Mesenchymal stem cell (in vitro differentiated cells and primary cell): ENCODE data around the gene LMO4.

Experiments used
- DNase-seq: peaks from one replicate; pipeline ENCODE4 v3.0.0-alpha.2; 2013
- H2AFZ ChIP-seq: one replicate; pipeline ENCODE4 v1.6.1; 2013; ENCODE audit warnings: low read depth, mild to moderate bottlenecking, control low read depth, inconsistent platforms, low read length, moderate library complexity
- H2AK5ac ChIP-seq: 2 replicates; pipeline ENCODE4 v1.6.1; 2013; ENCODE audit warnings: low read length, moderate library complexity, mild to moderate bottlenecking, inconsistent platforms; ENCODE audit not compliant: severe bottlenecking
- H2BK120ac ChIP-seq: one replicate; pipeline ENCODE4 v1.6.1; 2013; ENCODE audit warnings: low read depth, mild to moderate bottlenecking, inconsistent platforms, low read length, moderate library complexity
- H2BK12ac ChIP-seq, 2 experiments: one replicate each; pipeline ENCODE4 v1.6.1; 2013; ENCODE audit warnings: inconsistent platforms in 2 of 2, low read length in 2 of 2, mild to moderate bottlenecking in 2 of 2, moderate library complexity in 2 of 2, control low read depth in 1 of 2
- H2BK15ac ChIP-seq: one replicate; pipeline ENCODE4 v1.6.1; 2013; ENCODE audit warnings: mild to moderate bottlenecking, low read depth, inconsistent platforms; ENCODE audit not compliant: poor library complexity, severe bottlenecking
- H2BK5ac ChIP-seq: 2 replicates; pipeline ENCODE4 v1.6.1; 2013; ENCODE audit warnings: low read depth, mild to moderate bottlenecking, low read length, control low read depth, inconsistent platforms; ENCODE audit not compliant: poor library complexity, severe bottlenecking
- H3K14ac ChIP-seq, 2 experiments: one replicate each; pipeline ENCODE4 v1.6.1; 2013; ENCODE audit warnings: inconsistent platforms in 2 of 2, low read length in 2 of 2, control low read depth in 1 of 2, mild to moderate bottlenecking in 1 of 2, moderate library complexity in 1 of 2
- H3K18ac ChIP-seq, 2 experiments: one replicate each; pipeline ENCODE4 v1.6.1; 2013; ENCODE audit warnings: inconsistent platforms in 2 of 2, low read length in 2 of 2, control low read depth in 1 of 2, low read depth in 1 of 2, mild to moderate bottlenecking in 1 of 2
- H3K23ac ChIP-seq, 2 experiments: one replicate each; pipeline ENCODE4 v1.6.1; 2013; ENCODE audit warnings: inconsistent platforms in 2 of 2, low read length in 2 of 2, mild to moderate bottlenecking in 2 of 2, moderate library complexity in 2 of 2, control low read depth in 1 of 2
- H3K27ac ChIP-seq: 2 replicates; pipeline ENCODE4 v1.5.1; 2013; ENCODE audit warnings: mild to moderate bottlenecking, moderate library complexity, low read length, control low read depth, inconsistent platforms; ENCODE audit not compliant: poor library complexity, severe bottlenecking
- H3K27me3 ChIP-seq, 2 experiments: 2 replicates each; pipeline versions ENCODE4 v1.6.1 to v1.7.0; 2013; ENCODE audit warnings: low read length in 2 of 2, mild to moderate bottlenecking in 2 of 2, moderate library complexity in 2 of 2, control low read depth in 1 of 2, inconsistent platforms in 1 of 2; ENCODE audit not compliant: control insufficient read depth in 1 of 2, insufficient read depth in 1 of 2
- H3K36me3 ChIP-seq, 2 experiments: 2 replicates each; pipeline versions ENCODE4 v1.6.1 to v1.7.0; 2013; ENCODE audit warnings: low read length in 2 of 2, control low read depth in 1 of 2, inconsistent platforms in 1 of 2, low read depth in 1 of 2, mild to moderate bottlenecking in 1 of 2; ENCODE audit not compliant: insufficient read depth in 2 of 2, control insufficient read depth in 1 of 2
- H3K4ac ChIP-seq, 2 experiments: one replicate each; pipeline ENCODE4 v1.6.1; 2013; ENCODE audit warnings: inconsistent platforms in 2 of 2, low read length in 2 of 2, mild to moderate bottlenecking in 2 of 2, moderate library complexity in 2 of 2, control low read depth in 1 of 2, low read depth in 1 of 2
- H3K4me1 ChIP-seq: 2 replicates; pipeline ENCODE4 v1.6.1; 2013; ENCODE audit warnings: low read depth, low read length, control low read depth; ENCODE audit not compliant: control insufficient read depth, insufficient read depth
- H3K4me2 ChIP-seq: 2 replicates; pipeline ENCODE4 v1.6.1; 2013; ENCODE audit warnings: low read length, mild to moderate bottlenecking, inconsistent platforms; ENCODE audit not compliant: poor library complexity, severe bottlenecking
- H3K4me3 ChIP-seq, 2 experiments: 2 replicates each; pipeline versions ENCODE4 v1.5.1 to v1.7.0; 2013; ENCODE audit warnings: low read length in 2 of 2, mild to moderate bottlenecking in 2 of 2, control low read depth in 1 of 2, low read depth in 1 of 2; ENCODE audit not compliant: insufficient read depth in 1 of 2
- H3K79me1 ChIP-seq: replicated peaks from 2 replicates; pipeline ENCODE4 v1.6.1; 2013; ENCODE audit warnings: mild to moderate bottlenecking, control low read depth, low read length, inconsistent platforms; ENCODE audit not compliant: poor library complexity, severe bottlenecking
- H3K9ac ChIP-seq: 2 replicates; pipeline ENCODE4 v1.7.0; 2013; ENCODE audit warnings: mild to moderate bottlenecking, low read length, moderate library complexity
- H3K9me3 ChIP-seq: 2 replicates; pipeline ENCODE4 v1.7.0; 2013; ENCODE audit warnings: mild to moderate bottlenecking, low read length; ENCODE audit not compliant: control insufficient read depth
- H4K8ac ChIP-seq: one replicate; pipeline ENCODE4 v1.6.1; 2013; ENCODE audit warnings: inconsistent platforms, mild to moderate bottlenecking, low read length, moderate library complexity
- H4K91ac ChIP-seq: one replicate; pipeline ENCODE4 v1.6.1; 2013; ENCODE audit warnings: mild to moderate bottlenecking, low read length, inconsistent platforms
- WGBS: methylation state at CpG from one replicate; pipeline ENCODE4 v1.1.7; 2013; ENCODE audit warnings: mixed read lengths; 5-methylcytosine and 5-hydroxymethylcytosine counted together

Gene LMO4

GRCh38 chr1:87388411-87388810 lies 59.7 kb downstream of the LMO4 start:
- Histone ChIP-seq H2BK5ac (no peak overlapping the region), H3K18ac (no peak overlapping the region), H2BK120ac (no peak overlapping the region), H4K8ac (no peak overlapping the region), H2BK12ac (no peak overlapping the region), H3K4me3 (no peak overlapping the region), H2AFZ (no peak overlapping the region), H3K23ac (no peak overlapping the region), H3K9me3 (peaks cover 10% of the 10 kb centered on the region), H3K9ac (no peak overlapping the region), H3K36me3 (no peaks in the 10 kb centered on the region), H2BK15ac (no peak overlapping the region), H2AK5ac (no peak overlapping the region), H3K4me2 (no peak overlapping the region), H4K91ac (no peak overlapping the region), H3K27me3 (no peaks in the 10 kb centered on the region), H3K14ac (no peak overlapping the region), H3K4ac (no peak overlapping the region), H3K79me1 (no peaks in the 10 kb centered on the region), H3K27ac (no peak overlapping the region), H3K4me1 (no peaks in the 10 kb centered on the region)
- no peak for DNase-seq

- no peak overlapping the region for H3K23ac ChIP-seq
- H3K27ac ChIP-seq: no peak overlapping the region
- DNase-seq: no peak
- H3K27me3 ChIP-seq: no peaks in the 10 kb centered on the region
- H3K18ac ChIP-seq: no peak overlapping the region
- WGBS: no CpG with 5 or more reads among the region's 1 CpG
- H4K91ac ChIP-seq: no peak overlapping the region
- H3K4me2 ChIP-seq: no peak overlapping the region
- H2AFZ ChIP-seq: no peak overlapping the region
- H3K36me3 ChIP-seq: no peaks in the 10 kb centered on the region
- H3K9me3 ChIP-seq: peaks cover 10% of the 10 kb centered on the region
- H2AK5ac ChIP-seq: no peak overlapping the region
- H3K9ac ChIP-seq: no peak overlapping the region
- no peak overlapping the region for H3K4me3 ChIP-seq
- H2BK15ac ChIP-seq: no peak overlapping the region
- no peak overlapping the region for H2BK120ac ChIP-seq
- H3K14ac ChIP-seq: no peak overlapping the region
- no peaks in the 10 kb centered on the region for H3K79me1 ChIP-seq
- no peak overlapping the region for H4K8ac ChIP-seq
- H2BK5ac ChIP-seq: no peak overlapping the region
- H2BK12ac ChIP-seq: no peak overlapping the region
- no peak overlapping the region for H3K4ac ChIP-seq
- no peaks in the 10 kb centered on the region for H3K4me1 ChIP-seq
Observed at GRCh38 chr1:87389011-87389410, 60.3 kb downstream of the LMO4 start.

GRCh38 chr1:87389546-87389945 lies 60.9 kb downstream of the LMO4 start:
- DNase-seq: no peak
- H3K9ac ChIP-seq: no peak overlapping the region
- no peak overlapping the region for H2BK120ac ChIP-seq
- H3K4ac ChIP-seq: no peak overlapping the region
- H3K23ac ChIP-seq: no peak overlapping the region
- H2BK12ac ChIP-seq: no peak overlapping the region
- H2AK5ac ChIP-seq: no peak overlapping the region
- H2AFZ ChIP-seq: no peak overlapping the region
- no peaks in the 10 kb centered on the region for H3K27me3 ChIP-seq
- no peak overlapping the region for H4K8ac ChIP-seq
- peaks cover 10% of the 10 kb centered on the region for H3K9me3 ChIP-seq
- no peaks in the 10 kb centered on the region for H3K36me3 ChIP-seq
- H3K18ac ChIP-seq: no peak overlapping the region
- 93% methylated on average over 1 of the region's 3 CpGs for WGBS
- no peak overlapping the region for H2BK5ac ChIP-seq
- H3K14ac ChIP-seq: no peak overlapping the region
- H3K79me1 ChIP-seq: no peaks in the 10 kb centered on the region
- H3K27ac ChIP-seq: no peak overlapping the region
- H3K4me3 ChIP-seq: no peak overlapping the region
- no peak overlapping the region for H2BK15ac ChIP-seq
- no peaks in the 10 kb centered on the region for H3K4me1 ChIP-seq
- no peak overlapping the region for H4K91ac ChIP-seq
- no peak overlapping the region for H3K4me2 ChIP-seq

- H3K79me1 ChIP-seq: no peaks in the 10 kb centered on the region
- H3K4me2 ChIP-seq: no peak overlapping the region
- no peak overlapping the region for H4K91ac ChIP-seq
- H3K36me3 ChIP-seq: no peaks in the 10 kb centered on the region
- H3K4me1 ChIP-seq: no peaks in the 10 kb centered on the region
- DNase-seq: no peak
- H3K27me3 ChIP-seq: no peaks in the 10 kb centered on the region
- no peak overlapping the region for H2BK15ac ChIP-seq
- WGBS: 70% methylated on average over 6 of the region's 7 CpGs
- H2AFZ ChIP-seq: no peak overlapping the region
- no peak overlapping the region for H2BK120ac ChIP-seq
- no peak overlapping the region for H3K4me3 ChIP-seq
- no peak overlapping the region for H3K23ac ChIP-seq
- H2BK5ac ChIP-seq: no peak overlapping the region
- H3K27ac ChIP-seq: no peak overlapping the region
- H3K4ac ChIP-seq: no peak overlapping the region
- H2AK5ac ChIP-seq: no peak overlapping the region
- H3K9me3 ChIP-seq: peaks cover 10% of the 10 kb centered on the region
- H2BK12ac ChIP-seq: no peak overlapping the region
- no peak overlapping the region for H3K18ac ChIP-seq
- no peak overlapping the region for H3K14ac ChIP-seq
- H4K8ac ChIP-seq: no peak overlapping the region
- H3K9ac ChIP-seq: no peak overlapping the region
Observed at GRCh38 chr1:87392248-87393192, 63.8 kb downstream of the LMO4 start.
